Measurements from ENCODE around the gene NCOA7.
"Not testable (repeated sequence)": the region's sequence is repeated elsewhere in the genome, so short reads cannot be mapped to it uniquely, and the experiment has no call there.

The NCOA7 gene

DNA sequence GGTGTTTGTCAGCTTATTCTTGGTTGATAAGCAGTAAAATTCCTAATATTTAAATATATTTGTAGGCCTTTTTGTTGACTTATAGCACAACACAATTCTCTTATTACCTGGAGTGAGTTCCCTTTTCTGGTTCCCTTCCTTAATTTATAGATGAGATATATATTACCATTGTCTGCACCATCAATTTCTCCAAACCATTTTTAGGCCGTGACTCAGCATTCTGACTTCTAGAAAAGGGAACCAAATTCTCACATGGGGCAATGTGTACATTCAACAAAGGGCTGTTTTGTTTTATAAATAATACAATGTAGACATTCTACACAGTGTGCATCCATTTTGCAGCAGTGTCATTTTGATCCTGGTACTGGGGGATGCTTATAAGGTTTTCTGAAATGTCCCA, 52.8 kb downstream of the NCOA7 start:
- no peak for DNase-seq

DNA sequence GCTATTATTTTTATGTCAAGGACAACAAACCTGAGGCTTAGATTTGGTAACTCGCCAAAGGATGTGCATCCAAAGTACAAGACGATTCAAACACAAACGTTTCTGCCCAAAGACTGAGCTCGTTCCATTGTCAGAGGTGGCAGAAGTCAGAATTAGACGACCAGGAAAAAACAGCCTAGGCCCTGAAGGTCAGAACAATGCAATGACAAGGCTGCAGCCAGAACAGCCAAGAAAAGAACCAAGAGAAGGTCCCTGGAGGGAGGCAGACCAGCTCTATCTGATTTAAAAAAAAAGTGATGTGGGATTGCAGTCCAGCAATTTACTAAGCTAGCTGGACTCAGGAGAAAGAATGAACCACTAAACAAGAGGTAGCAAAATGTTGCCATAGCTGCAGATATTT, 54.2 kb downstream of the NCOA7 start:
- no peak for DNase-seq

DNA sequence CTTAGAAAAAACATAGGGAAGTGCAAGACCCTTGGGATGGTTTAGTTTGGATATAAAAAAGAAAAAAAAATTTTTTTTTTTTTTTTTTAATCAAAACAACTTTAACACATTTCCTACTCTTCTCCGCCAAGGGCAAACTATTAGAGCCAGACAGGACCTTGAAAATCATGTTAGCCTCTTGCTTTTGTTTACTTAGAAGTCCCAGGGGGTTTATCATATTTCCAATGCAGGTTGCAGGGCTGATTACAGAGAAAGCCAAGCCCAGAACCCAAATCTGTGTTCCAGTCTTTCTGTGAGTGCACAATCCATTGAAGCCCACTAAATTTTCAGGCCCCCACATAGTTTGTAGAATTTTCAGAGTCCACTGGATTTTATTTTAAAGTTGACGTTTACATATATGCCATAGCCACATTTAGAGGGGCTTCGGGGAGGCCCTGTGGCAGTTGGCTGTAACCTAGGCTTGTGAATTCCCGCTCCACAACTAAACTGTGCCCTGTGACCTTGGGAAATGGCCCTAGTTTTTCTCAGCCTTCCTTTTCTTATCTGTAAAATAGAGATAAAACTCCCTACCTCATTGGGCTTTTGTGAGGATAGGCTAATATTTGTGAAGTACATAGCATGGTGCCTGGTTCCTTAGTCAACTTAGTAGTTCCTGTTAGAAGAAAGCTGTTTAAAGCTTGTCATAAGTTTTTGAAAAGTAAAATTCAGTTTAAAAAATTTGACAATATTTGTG, 55.7 kb downstream of the NCOA7 start:
- no peak for DNase-seq

- DNase-seq, result not testable (repeated sequence)
Measured at GRCh38 chr6:125848286-125848685, 57.5 kb downstream of the NCOA7 start.

DNA sequence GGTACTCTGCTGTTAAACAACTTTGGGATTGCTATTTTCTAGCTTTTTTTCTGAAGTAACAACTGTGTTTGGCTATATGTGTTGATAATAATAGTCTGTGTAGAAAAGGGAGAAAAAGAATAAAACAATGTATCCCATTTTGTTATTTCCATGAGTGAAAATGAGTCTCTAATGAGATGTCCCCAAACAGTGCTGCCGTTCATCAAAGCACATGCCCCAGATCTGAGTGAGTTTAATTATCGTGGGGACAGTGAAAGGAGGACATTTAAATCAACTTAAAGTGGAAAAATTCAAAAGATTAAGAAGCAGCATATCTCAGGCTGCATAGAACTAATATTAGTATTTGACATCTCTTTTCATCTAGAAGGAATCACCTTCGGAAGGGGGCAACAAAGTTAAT, 59.6 kb downstream of the NCOA7 start:
- DNase-seq, result no peak

DNA sequence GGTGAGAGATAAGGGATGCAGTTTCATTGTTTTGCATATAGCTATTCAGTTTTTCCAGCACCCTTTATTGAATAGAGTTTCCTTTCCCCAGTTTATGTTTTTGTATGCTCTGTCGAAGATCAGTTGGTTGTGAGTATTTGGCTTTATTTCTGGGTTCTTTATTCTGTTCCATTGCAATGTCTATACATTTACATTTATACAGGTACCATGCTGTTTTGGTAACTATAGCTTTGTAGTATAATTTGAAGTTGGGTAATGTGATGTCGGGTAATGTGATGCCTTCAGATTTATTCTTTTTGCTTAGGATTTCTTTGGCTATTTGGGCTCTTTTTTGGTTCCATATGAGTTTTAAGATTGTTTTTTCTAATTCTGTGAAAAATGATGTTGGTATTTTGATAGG, 61.8 kb downstream of the NCOA7 start:
- DNase-seq, result no peak

GRCh38 chr6:125853168-125853567, 62.4 kb downstream of the NCOA7 start:
- DNase-seq, result no peak

GRCh38 chr6:125853756-125854155, 63.0 kb downstream of the NCOA7 start:
- DNase-seq, result no peak

GRCh38 chr6:125854355-125854754, 63.6 kb downstream of the NCOA7 start:
- DNase-seq, result no peak

- no peak for DNase-seq
Measured at GRCh38 chr6:125855783-125856182, 65.0 kb downstream of the NCOA7 start.

DNA sequence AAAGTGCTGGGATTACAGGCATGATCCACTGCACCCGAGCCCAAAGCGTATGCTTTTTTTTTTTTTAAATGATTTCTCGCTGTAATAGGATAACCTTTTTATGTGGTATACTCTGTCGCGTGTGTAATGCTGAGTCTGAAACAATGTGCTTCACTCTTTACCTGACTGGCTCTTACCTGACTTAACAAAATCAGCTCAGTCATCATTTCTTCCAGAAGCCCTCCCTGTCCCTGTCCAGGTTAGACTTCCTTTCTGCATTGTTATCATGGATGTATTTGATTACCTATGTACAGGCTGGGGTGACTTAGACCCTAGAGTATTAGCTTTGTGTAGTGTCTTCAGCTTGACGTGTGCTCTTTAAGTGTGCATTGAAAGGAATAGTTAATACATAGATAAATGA, 67.1 kb downstream of the NCOA7 start:
- DNase-seq, result no peak

- peak; percentile 6 for DNase-seq
Measured at GRCh38 chr6:125858427-125859320, 67.9 kb downstream of the NCOA7 start.

DNA sequence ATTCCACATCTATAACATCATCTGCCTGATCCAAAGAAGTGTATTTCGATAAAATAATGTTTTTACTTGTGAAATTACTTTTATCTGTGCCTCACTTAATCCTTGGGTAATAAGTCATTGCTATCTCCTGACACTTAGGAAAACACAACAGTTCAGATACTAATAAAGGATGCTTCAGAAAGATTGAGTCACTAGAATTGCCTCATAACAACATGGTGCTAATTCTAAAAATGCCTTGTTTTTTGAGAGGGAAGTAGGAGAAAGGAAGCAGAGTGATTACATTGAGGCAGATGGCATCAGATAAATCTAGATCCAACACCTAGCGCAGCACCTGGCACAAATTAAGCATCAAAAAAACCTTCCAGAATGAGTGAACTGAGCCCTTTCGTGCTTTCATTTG, 69.0 kb downstream of the NCOA7 start:
- DNase-seq, result no peak

GRCh38 chr6:125863023-125863422, 72.3 kb downstream of the NCOA7 start:
- no peak for DNase-seq

- DNase-seq, result no peak
Measured at GRCh38 chr6:125865015-125865414, 74.3 kb downstream of the NCOA7 start.

- no peak for DNase-seq
Measured at GRCh38 chr6:125866433-125866832, 75.7 kb downstream of the NCOA7 start.

DNA sequence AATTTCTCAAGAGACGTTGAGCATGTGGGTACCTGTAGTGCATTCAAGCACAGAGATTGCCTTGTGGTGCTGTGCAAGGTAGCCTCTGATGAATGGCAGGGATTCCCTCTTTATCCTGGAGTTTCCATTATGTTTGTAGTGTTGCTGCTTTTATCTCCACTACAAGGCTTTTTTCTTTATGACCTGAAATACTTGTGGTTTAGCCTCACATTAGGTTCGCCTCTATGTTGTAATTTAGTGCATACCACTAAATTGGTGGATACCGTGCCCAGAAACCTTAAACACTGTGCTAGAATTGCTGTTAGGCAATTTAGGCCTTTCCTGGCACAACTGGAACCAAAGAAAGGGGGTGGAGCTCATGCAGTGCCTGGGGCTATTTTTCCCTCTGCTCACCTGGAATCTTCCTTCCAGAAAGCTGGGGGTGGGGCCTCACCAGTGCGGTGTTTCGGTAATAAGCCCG, 76.8 kb downstream of the NCOA7 start:
- no peak for DNase-seq

DNA sequence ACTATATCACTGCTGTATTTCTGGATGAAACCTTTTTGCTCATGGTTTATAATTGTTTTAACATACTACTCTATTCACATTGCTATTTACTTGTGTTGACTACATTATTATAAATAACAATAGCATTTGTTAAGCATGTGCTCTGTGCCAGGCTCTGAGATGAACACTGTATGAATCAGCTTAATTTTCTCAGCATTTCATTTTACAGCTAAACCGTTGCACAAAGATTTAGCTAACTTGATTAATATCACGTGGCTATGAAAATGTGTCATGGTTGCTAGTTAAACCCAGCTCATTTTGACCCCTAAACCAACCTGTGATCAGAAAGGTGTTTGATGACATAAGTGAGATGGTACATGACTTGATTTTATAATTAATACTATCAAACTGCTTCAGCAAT, 77.5 kb downstream of the NCOA7 start:
- no peak for DNase-seq

GRCh38 chr6:125868678-125869395, 78.1 kb downstream of the NCOA7 start:
- no peak for DNase-seq

DNA sequence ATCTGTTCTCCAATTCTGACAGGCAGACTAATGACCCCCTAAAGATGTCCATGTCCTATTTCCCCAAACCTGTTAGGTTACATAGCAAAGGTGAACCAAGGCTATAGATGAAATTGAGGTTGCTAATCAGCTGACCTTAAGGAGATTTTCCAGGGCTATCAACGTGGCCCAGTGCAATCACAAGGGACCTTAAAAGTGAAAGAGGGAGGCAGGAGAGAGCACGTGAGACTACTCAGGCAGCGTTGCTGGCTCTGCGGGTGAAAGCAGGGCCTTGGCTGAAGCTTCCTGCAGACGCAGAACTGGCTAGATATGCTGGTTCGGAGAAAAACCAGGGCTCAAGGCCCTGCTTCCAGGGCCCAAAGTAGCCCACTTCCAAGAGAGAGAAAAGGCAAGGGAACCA, 78.7 kb downstream of the NCOA7 start:
- DNase-seq, result no peak

- DNase-seq, result peak; percentile 4
Measured at GRCh38 chr6:125871365-125871764, 80.6 kb downstream of the NCOA7 start.

- no peak for DNase-seq
Measured at GRCh38 chr6:125872259-125872921, 81.6 kb downstream of the NCOA7 start.

GRCh38 chr6:125882243-125882642, 91.5 kb downstream of the NCOA7 start:
- DNase-seq, result no peak

Data from SHP77 treated with DMSO at 0.1 percent for 48 hours (cell line).